Measurements from ENCODE around the gene SLC17A3. TPM values are rescaled to one million over a fixed set of nuclear protein-coding genes. Genes with fewer than 3 reads are reported as not detected.

Gene SLC17A3
- total RNA-seq, 5 donors from 2014 or later (not counting 1 experiment from before 2014, with no cell fraction given): 0.38 to 1.0 (median 0.67) TPM; not detected in 1

DNA sequence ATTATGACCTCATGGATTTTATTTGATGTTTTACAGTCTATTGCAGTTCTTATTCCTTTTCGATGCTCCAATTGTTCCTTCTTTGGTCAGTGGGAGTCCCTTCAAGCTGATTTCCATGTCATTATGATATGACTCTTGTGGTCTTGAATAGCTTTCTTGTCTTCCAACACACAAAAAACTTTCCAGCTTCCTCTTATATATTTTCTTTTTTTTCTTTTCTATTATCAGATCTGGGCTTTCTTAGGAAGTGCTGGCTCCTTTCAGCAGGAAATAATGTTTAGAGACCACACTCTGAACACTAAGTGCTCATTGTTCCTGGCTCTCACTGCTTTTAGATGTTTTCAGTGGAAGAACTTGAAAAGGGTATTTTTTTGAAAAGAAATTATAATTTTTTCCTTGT lies 39.1 kb downstream of the SLC17A3 start:
- POLR2A ChIA-PET: interaction anchor here in 1 of 2 donors (0.6 to 0.7 kb wide), 3 partner anchors 18 to 439 kb away, joined by 5 to 8 read pairs (median 6); no protein-coding TSS in a partner anchor
- H3K36me3 Mint-ChIP-seq: no peaks in the 10 kb centered on the region

DNA sequence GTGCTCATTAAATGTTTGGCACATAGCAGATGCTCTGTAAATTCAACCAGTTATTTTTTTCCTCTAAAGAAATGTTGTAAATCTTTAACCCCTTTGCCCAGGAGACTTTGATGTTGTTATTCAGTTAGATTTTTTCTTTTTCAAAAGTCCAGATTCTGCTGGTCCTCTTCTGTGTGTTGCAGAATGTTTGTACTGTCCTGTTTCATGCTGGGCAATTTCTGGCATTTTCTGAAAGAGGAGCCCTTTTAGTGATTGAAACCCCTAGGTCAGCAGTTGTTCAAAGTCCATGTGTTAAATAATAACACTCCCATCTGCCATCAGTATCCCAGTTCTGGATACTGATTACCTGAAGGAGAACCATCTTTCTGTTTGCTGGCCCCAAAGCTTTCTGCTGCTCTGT lies 40.9 kb downstream of the SLC17A3 start:
- H3K27ac Mint-ChIP-seq: no peak overlapping the region
- Histone ChIP-seq H3K27me3 (replicated peaks in 1 of 2; ENCODE audit: control insufficient read depth in 2 of 2, extremely low read depth in 1 of 2, insufficient read depth in 2 of 2, low read length in 1 of 2) (no peaks in the 10 kb centered on the region), H3K36me3 (ENCODE audit: control insufficient read depth in 2 of 2, extremely low read depth in 1 of 2, insufficient read depth in 1 of 2, low read length in 1 of 2) (no peaks in the 10 kb centered on the region), H3K27ac (ENCODE audit: low read length) (no peak overlapping the region), H3K9me3 (no peaks in the 10 kb centered on the region), H3K4me3 (ENCODE audit: control insufficient read depth in 1 of 2, extremely low read depth in 1 of 2, low read length in 1 of 2) (no peak overlapping the region), H3K4me1 (ENCODE audit: control insufficient read depth in 1 of 2, extremely low read depth in 1 of 2, insufficient read depth in 2 of 2, low read length in 2 of 2) (no peaks in the 10 kb centered on the region)
- no peaks in the 10 kb centered on the region for H3K9me3 Mint-ChIP-seq
- ChIA-PET CTCF (no interaction called here), POLR2A (interaction anchor here in 1 of 2 donors (0.6 kb wide), 1 partner anchor 17 kb away, joined by 4 read pairs; no protein-coding TSS in a partner anchor)
- H3K36me3 Mint-ChIP-seq: no peaks in the 10 kb centered on the region
- ATAC-seq (replicated peaks in 1 of 4): no peak
- H3K27me3 Mint-ChIP-seq: peaks cover 5 to 9% of the 10 kb centered on the region in 2 donors
- no peak overlapping the region for H3K4me3 Mint-ChIP-seq
- no peak for DNase-seq
- no peaks in the 10 kb centered on the region for H3K4me1 Mint-ChIP-seq

More for the DNA sequence above, 39.1 kb downstream of the SLC17A3 start:
- CTCF ChIA-PET: interaction anchor here (0.6 to 1.0 kb wide), 5 partner anchors 18 to 1221 kb away, joined by 3 to 4 read pairs (median 3); no protein-coding TSS in a partner anchor
- Histone ChIP-seq H3K27ac (ENCODE audit: low read length) (no peak overlapping the region), H3K36me3 (ENCODE audit: control insufficient read depth in 2 of 2, extremely low read depth in 1 of 2, insufficient read depth in 1 of 2, low read length in 1 of 2) (no peaks in the 10 kb centered on the region), H3K4me1 (ENCODE audit: control insufficient read depth in 1 of 2, extremely low read depth in 1 of 2, insufficient read depth in 2 of 2, low read length in 2 of 2) (no peaks in the 10 kb centered on the region), H3K4me3 (ENCODE audit: control insufficient read depth in 1 of 2, extremely low read depth in 1 of 2, low read length in 1 of 2) (no peak overlapping the region), H3K9me3 (no peaks in the 10 kb centered on the region), H3K27me3 (replicated peaks in 1 of 2; ENCODE audit: control insufficient read depth in 2 of 2, extremely low read depth in 1 of 2, insufficient read depth in 2 of 2, low read length in 1 of 2) (no peaks in the 10 kb centered on the region)
- Mint-ChIP-seq H3K27ac (no peak overlapping the region), H3K27me3 (peaks cover 8 to 11% of the 10 kb centered on the region in 2 donors), H3K9me3 (no peaks in the 10 kb centered on the region), H3K4me3 (no peak overlapping the region), H3K4me1 (no peaks in the 10 kb centered on the region)
- DNase-seq: no peak
- WGBS (ENCODE audit: insufficient coverage): 40% methylated on average over 1 of the region's 1 CpG
- no peak for ATAC-seq (replicated peaks in 1 of 4)

DNA sequence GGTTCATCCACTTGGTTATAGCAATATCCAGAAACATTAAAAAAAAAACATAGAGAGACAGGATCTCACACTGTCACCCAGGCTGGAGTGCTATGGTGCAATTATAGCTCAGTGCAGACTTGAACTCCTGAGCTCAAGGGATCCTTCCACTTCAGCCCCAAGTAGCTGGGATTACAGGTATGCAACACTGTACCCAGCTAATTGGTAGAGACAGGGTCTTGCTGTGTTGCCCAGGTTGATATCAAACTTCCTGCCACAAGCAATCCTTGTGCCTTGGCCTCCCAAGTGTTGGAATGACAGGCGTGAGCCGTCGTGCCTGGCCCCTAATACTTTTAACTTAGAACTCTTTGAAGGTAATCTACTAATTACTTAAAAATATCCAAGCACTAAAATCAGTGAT lies 41.4 kb downstream of the SLC17A3 start:
- DNase-seq: no peak

DNA sequence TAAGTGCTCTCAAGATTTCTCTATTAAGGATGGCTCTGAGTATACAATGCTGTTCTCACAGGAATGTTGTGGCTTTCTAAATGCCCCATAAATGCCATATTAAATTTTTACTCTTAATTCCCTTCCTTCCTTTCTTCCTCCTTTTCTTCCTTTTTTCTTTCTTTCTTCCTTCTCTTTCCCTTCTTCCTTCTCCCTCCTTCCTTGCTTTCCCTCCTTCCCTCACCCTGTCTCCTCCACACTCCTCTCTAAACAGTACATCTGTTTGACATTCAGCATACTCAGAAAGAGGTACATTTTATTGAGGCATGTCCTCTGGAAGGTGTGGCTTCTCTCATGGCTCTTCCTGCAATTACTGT lies 41.8 kb downstream of the SLC17A3 start:
- Mint-ChIP-seq H3K27ac (no peak overlapping the region), H3K4me1 (no peaks in the 10 kb centered on the region), H3K27me3 (peaks cover 10 to 15% of the 10 kb centered on the region in 2 donors), H3K4me3 (no peak overlapping the region), H3K36me3 (no peaks in the 10 kb centered on the region), H3K9me3 (no peaks in the 10 kb centered on the region)
- DNase-seq (no peak), ATAC-seq (replicated peaks in 1 of 4) (no peak)
- Histone ChIP-seq H3K9me3 (no peaks in the 10 kb centered on the region), H3K4me1 (ENCODE audit: control insufficient read depth in 1 of 2, extremely low read depth in 1 of 2, insufficient read depth in 2 of 2, low read length in 2 of 2) (no peaks in the 10 kb centered on the region), H3K27ac (ENCODE audit: low read length) (no peak overlapping the region), H3K27me3 (replicated peaks in 1 of 2; ENCODE audit: control insufficient read depth in 2 of 2, extremely low read depth in 1 of 2, insufficient read depth in 2 of 2, low read length in 1 of 2) (no peaks in the 10 kb centered on the region), H3K4me3 (ENCODE audit: control insufficient read depth in 1 of 2, extremely low read depth in 1 of 2, low read length in 1 of 2) (no peak overlapping the region), H3K36me3 (ENCODE audit: control insufficient read depth in 2 of 2, extremely low read depth in 1 of 2, insufficient read depth in 1 of 2, low read length in 1 of 2) (no peaks in the 10 kb centered on the region)
- ChIA-PET CTCF (no interaction called here), POLR2A (no interaction called here)

More for the DNA sequence above, 41.4 kb downstream of the SLC17A3 start:
- ChIA-PET CTCF (no interaction called here), POLR2A (no interaction called here)
- WGBS (ENCODE audit: insufficient coverage): no CpG with 5 or more reads among the region's 3 CpGs
- Histone ChIP-seq H3K27ac (ENCODE audit: low read length) (no peak overlapping the region), H3K4me1 (ENCODE audit: control insufficient read depth in 1 of 2, extremely low read depth in 1 of 2, insufficient read depth in 2 of 2, low read length in 2 of 2) (no peaks in the 10 kb centered on the region), H3K36me3 (ENCODE audit: control insufficient read depth in 2 of 2, extremely low read depth in 1 of 2, insufficient read depth in 1 of 2, low read length in 1 of 2) (no peaks in the 10 kb centered on the region), H3K9me3 (no peaks in the 10 kb centered on the region), H3K4me3 (ENCODE audit: control insufficient read depth in 1 of 2, extremely low read depth in 1 of 2, low read length in 1 of 2) (no peak overlapping the region), H3K27me3 (replicated peaks in 1 of 2; ENCODE audit: control insufficient read depth in 2 of 2, extremely low read depth in 1 of 2, insufficient read depth in 2 of 2, low read length in 1 of 2) (no peaks in the 10 kb centered on the region)
- no peak for ATAC-seq (replicated peaks in 1 of 4)
- Mint-ChIP-seq H3K36me3 (no peaks in the 10 kb centered on the region), H3K27me3 (peaks cover 8 to 12% of the 10 kb centered on the region in 2 donors), H3K9me3 (no peaks in the 10 kb centered on the region), H3K4me3 (no peak overlapping the region), H3K4me1 (no peaks in the 10 kb centered on the region), H3K27ac (no peak overlapping the region)

DNA sequence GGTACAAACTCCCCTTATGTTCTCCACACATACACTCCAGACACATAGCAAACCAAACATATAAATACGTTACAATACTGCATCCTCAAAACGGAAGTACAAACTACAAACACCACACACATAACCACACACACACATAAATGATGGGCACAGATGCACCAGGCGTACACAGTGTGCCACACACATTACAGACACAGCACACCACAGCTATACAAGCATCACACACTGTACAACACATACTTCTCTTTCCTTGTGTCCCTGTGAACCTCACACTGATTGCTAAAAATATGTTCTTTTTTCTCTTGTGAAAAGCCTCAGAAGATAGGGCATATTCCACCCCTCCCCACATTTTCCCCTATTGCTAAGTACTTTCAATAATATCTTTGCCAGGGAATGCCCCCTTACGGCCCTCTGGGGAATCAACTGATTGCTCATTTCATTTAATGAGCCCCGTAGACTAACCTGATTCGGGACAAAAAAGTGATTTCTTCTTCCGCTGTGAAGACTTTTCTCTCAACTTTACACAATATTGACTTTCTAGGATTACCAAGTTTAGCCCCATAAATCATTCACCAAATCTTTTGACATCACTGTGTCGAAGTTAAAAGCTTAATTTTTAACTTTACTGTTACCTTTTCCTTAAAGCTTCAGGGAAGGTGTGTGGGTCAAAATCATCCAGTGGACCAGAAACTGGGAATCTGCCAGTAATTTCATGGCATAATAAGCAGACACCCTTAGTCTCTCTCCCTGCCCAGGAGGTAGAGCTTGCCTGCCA lies 42.3 kb downstream of the SLC17A3 start, which contains the start of gene SLC17A1:
TSS of gene SLC17A1 (minus strand) at position 521 of the 775 bp plus-strand sequence. CDS start 1,495 bp downstream, outside the sequence.
- Mint-ChIP-seq H3K27me3 (peaks cover 10 to 15% of the 10 kb centered on the region in 2 donors), H3K36me3 (no peaks in the 10 kb centered on the region), H3K9me3 (no peaks in the 10 kb centered on the region), H3K4me1 (no peaks in the 10 kb centered on the region), H3K27ac (no peak within 1 kb of the TSS), H3K4me3 (no peak within 1 kb of the TSS)
- ChIA-PET POLR2A (no interaction called here), CTCF (no interaction called here)
- H3K27me3 ChIP-seq (replicated peaks in 1 of 2; ENCODE audit: control insufficient read depth in 2 of 2, extremely low read depth in 1 of 2, insufficient read depth in 2 of 2, low read length in 1 of 2): no peaks in the 10 kb centered on the region
- no peaks in the 10 kb centered on the region for H3K9me3 ChIP-seq
- 83% methylated on average over 7 of the region's 8 CpGs for WGBS (ENCODE audit: insufficient coverage)
- no peaks in the 10 kb centered on the region for H3K4me1 ChIP-seq (ENCODE audit: control insufficient read depth in 1 of 2, extremely low read depth in 1 of 2, insufficient read depth in 2 of 2, low read length in 2 of 2)
- H3K27ac ChIP-seq (ENCODE audit: low read length): no peak within 1 kb of the TSS
- ATAC-seq (replicated peaks in 1 of 4) (no peak), DNase-seq (no peak)
- no peak within 1 kb of the TSS for H3K4me3 ChIP-seq (ENCODE audit: control insufficient read depth in 1 of 2, extremely low read depth in 1 of 2, low read length in 1 of 2)
- no peaks in the 10 kb centered on the region for H3K36me3 ChIP-seq (ENCODE audit: control insufficient read depth in 2 of 2, extremely low read depth in 1 of 2, insufficient read depth in 1 of 2, low read length in 1 of 2)

DNA sequence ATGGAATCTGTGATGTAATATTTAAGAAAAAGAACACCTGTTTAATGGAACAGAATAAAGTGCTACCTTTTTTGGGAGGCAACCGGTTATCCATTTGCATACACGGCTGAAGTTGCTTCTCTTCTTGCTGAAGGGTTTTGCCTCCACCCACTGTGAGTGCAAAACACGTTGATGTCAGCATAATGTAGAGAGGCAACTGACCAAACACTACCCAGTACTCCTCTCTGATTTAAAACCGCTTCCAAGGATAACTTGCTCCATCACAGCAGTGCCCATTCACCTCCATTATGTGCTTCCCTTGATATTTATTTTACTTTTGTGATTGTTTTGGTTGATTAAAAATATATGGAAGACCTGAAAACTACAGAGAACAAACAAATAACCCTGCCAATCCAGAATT lies 43.6 kb downstream of the SLC17A3 start:
- 76% methylated on average over 3 of the region's 4 CpGs for WGBS (ENCODE audit: insufficient coverage)
- no peaks in the 10 kb centered on the region for H3K27me3 ChIP-seq (replicated peaks in 1 of 2; ENCODE audit: control insufficient read depth in 2 of 2, extremely low read depth in 1 of 2, insufficient read depth in 2 of 2, low read length in 1 of 2)

More for the DNA sequence above, 43.6 kb downstream of the SLC17A3 start:
- ATAC-seq (replicated peaks in 1 of 4) (no peak), DNase-seq (no peak)
- H3K4me3 ChIP-seq (ENCODE audit: control insufficient read depth in 1 of 2, extremely low read depth in 1 of 2, low read length in 1 of 2): no peak overlapping the region
- no peaks in the 10 kb centered on the region for H3K36me3 ChIP-seq (ENCODE audit: control insufficient read depth in 2 of 2, extremely low read depth in 1 of 2, insufficient read depth in 1 of 2, low read length in 1 of 2)
- CTCF ChIA-PET: no interaction called here
- no peaks in the 10 kb centered on the region for H3K9me3 ChIP-seq
- Mint-ChIP-seq H3K4me3 (no peak overlapping the region), H3K27ac (no peak overlapping the region), H3K4me1 (no peaks in the 10 kb centered on the region), H3K27me3 (peaks cover 18 to 21% of the 10 kb centered on the region in 2 donors), H3K36me3 (peaks cover 2% of the 10 kb centered on the region), H3K9me3 (peaks cover 2 to 10% (median 2%) of the 10 kb centered on the region in 3 donors)
- no peaks in the 10 kb centered on the region for H3K4me1 ChIP-seq (ENCODE audit: control insufficient read depth in 1 of 2, extremely low read depth in 1 of 2, insufficient read depth in 2 of 2, low read length in 2 of 2)
- no peak overlapping the region for H3K27ac ChIP-seq (ENCODE audit: low read length)
- POLR2A ChIA-PET: no interaction called here
